Hepatocyte (in vitro differentiated cells): ENCODE results near the gene MED29.

Source experiments
- EZH2phosphoT487 ChIP-seq: fragments of 200-600 bp; sonication (generic); IDR thresholded peaks from one replicate; pipeline ENCODE4 v1.6.1; 2018; ENCODE audit warnings: antibody characterized with exemption, mild to moderate bottlenecking, low read depth, moderate library complexity; ENCODE audit not compliant: unreplicated experiment, severe bottlenecking
- TF ChIP-seq, protein P1 (sequence below): fragments of 200-600 bp; sonication (generic); IDR thresholded peaks from 2 replicates; pipeline ENCODE4 v1.5.1; 2016; ENCODE audit warnings: antibody characterized with exemption, mild to moderate bottlenecking; ENCODE audit not compliant: poor library complexity

DNA sequence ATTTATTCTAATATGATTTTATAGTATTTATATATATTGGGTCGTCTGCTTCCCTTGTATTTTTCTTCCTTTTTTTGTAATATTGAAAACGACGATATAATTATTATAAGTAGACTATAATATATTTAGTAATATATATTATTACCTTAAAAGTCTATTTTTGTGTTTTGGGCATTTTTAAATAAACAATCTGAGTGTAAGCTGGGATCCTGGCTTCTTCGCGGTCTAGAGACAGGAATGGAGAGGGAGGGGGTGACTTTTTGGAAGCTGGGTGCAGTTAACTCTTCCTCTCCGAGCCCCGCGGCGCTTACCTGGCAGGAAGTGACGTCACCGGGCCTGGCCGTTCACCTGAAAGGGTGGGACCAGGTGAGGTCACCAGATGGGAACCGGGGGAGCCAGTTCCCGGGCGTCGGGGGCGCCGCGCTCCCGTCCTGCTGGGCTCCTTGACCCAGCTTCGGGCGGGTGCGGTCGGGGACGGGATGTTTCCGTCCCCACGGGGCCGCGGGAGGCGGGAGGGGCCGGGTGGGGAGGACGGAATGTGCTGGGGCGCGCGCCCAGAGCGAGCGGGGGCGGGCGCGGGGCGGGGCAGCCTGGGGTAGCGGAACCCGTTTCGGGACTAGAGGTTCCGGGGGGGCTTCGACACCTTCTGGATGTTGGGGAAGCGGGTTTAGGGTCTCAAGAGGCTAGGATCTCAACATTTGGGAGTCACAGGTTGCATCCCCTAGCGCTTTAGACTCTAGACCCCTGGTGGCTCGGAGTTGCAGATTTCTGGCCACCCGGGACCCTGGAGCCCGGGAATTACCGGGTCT lies 18.2 kb downstream of the MED29 start:
- TF ChIP-seq, protein P1, sequence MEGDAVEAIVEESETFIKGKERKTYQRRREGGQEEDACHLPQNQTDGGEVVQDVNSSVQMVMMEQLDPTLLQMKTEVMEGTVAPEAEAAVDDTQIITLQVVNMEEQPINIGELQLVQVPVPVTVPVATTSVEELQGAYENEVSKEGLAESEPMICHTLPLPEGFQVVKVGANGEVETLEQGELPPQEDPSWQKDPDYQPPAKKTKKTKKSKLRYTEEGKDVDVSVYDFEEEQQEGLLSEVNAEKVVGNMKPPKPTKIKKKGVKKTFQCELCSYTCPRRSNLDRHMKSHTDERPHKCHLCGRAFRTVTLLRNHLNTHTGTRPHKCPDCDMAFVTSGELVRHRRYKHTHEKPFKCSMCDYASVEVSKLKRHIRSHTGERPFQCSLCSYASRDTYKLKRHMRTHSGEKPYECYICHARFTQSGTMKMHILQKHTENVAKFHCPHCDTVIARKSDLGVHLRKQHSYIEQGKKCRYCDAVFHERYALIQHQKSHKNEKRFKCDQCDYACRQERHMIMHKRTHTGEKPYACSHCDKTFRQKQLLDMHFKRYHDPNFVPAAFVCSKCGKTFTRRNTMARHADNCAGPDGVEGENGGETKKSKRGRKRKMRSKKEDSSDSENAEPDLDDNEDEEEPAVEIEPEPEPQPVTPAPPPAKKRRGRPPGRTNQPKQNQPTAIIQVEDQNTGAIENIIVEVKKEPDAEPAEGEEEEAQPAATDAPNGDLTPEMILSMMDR = no peak
- TF ChIP-seq EZH2phosphoT487 = peak; percentile 70
